Hepatocyte (in vitro differentiated cells): ENCODE data around the gene SLC7A14.

Experiments
- CTCF ChIP-seq: fragments of 200-600 bp; sonication (generic); IDR thresholded peaks from 2 replicates; pipeline ENCODE4 v1.5.1; 2016; ENCODE audit warnings: antibody characterized with exemption, mild to moderate bottlenecking; ENCODE audit not compliant: poor library complexity
- EZH2 ChIP-seq: fragments of 200-600 bp; sonication (generic); IDR thresholded peaks from 2 replicates; pipeline ENCODE4 v1.6.1; 2016; ENCODE audit warnings: antibody characterized with exemption, mild to moderate bottlenecking, borderline replicate concordance

- TF ChIP-seq EZH2, result no peak
- TF ChIP-seq CTCF, result no peak
Observed at GRCh38 chr3:170623524-170623923, 37.6 kb upstream of the SLC7A14 start.
